Measurements from ENCODE around the gene UMODL1.

The UMODL1 gene

DNA sequence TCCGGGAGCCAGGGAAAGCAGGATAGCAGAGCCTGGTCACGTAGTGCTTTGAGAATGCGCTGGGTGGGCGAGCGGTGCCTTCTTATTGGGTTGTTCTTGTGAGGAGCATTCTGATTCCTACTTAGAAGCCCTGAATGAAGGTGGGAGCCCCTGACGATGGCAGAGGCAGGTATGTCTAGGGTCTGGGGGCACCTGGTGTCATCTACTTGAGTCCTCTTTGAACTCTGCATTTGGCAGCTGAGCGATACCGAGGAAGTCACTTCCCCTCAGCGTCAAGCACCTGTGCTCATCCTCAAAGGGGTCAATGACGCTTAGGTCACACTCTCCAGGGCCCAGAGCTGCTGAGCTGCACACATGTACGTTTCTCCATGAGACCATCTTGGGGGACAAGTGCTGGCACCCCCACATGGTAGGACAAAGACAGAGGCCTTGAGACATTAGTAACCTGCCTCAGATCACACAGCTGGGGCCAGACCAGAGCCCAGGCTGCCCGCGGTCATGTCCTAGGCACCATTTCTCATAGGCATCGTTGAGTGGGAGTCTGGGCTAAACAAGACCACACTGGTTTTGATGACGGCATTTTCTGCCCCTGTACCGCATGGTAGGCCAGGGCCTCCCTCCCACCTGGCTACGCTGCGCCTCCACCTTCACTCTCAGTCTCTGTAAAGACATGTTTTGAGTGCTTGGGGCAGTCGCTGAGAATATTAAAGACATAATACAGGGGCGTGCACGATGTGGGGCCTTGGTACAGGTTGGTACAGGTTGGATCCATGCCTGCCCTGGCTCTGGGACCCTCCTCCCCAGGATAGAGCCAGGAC lies 78.7 kb downstream of the UMODL1 start:
- no peak for DNase-seq (ENCODE audit: low read depth in 2 of 2)

DNA sequence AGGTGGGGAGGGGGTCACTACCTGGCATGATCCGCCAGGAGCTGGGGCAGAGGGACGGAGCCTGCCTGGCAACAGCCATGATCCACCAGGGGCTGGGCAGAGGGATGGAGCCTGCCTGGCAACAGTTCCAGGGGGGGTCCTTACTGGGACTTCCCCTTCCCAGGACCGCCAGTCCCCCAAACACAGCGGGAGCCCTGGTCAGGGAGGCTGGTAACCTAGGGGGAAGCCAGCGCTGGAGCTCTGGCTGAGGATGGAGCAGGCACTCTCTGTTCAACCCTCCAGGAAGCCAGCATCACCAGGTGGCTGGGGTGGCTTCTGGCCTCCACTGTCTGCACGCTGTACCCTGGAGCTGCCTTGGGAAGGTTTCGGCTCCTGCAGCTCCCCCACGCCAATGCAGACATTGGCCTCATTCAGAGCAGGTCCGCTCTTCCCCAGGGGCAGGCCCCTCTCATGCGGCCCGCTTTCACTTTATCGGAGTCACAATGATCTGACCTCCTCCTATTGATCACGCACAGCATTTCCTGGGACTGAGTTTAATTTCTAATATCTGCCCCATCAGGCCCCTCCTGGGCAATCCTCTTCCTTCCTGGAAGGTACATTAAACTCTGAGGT lies 79.5 kb downstream of the UMODL1 start:
- DNase-seq (ENCODE audit: low read depth in 2 of 2): no peak

DNA sequence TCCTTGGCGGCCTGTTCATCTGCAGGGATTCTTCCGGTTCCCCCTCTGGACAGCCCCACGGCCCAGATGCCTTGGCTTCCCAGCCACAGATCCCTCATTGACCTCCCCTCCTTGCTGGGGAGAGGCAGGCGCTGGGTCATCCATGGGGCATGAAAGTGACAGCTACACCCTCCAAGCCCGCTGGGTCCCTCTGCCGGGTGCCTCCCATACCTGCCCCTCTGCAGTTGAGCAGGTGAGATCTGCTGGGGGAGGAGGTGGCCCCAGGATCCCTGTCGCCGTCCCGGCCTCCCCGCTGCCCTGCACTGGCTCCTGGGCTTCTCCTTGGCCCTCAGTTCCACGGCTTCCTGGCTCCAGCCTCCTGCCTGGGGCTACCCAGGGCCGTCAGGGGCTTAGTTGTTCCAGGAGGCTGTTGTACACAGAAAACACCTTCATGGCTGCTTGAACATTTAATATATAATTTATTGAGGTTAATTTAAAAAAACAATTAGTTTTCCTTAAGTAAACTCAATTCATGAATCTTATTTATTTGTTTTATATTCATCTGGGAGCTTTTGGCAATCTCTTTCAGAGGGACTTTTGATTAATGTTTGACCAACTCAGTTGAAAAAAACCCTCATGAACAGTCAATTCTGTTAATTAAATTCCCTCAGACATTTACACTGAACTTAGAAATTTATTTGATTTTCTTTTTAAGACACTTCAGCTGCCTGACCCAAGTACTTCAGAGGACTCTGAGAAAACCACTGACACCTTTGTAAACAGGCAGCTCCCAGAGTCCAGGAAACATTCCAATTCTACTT lies 80.2 kb downstream of the UMODL1 start:
- no peak for DNase-seq (ENCODE audit: low read depth in 2 of 2)

DNA sequence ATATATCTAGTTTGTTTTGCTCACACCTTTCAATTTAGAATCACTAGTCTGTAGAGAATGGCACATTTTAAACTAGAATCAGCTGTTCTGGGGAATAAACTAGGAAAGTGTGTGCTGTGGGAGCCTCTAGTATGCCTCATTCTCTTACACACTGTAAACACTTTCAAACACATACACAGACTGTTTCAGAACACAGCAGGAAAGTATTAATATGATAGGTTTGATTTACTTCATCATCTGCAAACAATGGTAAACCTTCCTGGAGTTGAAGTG lies 80.8 kb downstream of the UMODL1 start:
- DNase-seq (ENCODE audit: low read depth in 2 of 2): no peak

DNA sequence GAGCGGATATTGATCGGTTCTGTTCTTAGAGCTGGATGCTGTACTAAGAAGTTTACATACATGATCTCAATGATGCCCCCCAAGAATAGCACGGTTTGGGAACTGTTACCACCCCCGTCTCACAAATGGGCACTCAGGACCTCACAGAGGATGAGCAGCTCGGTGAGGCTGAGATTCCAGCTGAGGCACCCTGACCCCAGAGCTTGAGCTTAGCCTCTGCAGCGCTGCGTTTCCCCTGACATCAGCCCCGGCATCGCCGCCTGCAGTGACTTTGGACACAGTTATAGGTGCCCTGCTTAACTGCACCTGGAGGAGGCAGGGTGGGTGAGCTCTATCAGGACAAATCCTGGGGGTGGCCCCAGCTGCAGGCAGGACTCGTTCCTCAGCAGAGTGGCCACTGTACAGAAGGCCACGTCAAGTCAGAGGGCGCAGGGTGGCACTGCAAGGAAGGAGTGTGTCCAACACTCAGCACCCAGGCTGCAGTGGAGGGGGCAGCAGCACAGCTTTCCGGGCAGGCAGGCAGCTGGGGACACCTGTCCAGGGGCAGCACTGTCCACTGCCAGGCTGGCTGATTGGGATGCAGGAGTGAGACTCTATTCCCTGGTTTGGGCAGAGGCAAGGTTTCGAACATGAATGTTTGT lies 82.0 kb downstream of the UMODL1 start:
- no peak for DNase-seq (ENCODE audit: low read depth in 2 of 2)

DNA sequence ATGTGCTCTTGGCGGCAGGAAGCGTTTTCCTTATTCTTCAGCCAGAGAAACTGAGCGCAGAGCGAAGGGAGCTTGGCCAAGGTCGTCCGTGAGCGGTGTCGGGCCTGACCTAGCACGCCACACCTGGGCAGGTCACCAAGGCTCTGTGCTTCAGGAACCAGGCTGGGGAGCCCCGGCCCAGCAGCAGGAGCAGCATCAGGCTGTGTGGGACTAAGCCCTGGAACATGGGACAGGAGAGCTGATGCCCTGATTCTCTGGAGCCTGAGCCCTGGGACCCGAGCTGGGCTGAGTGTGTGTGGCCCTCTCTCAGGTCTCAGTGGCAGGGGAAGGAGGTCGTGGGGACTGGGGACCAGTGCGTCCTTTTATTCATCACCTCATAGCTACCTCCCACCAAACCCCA lies 82.6 kb downstream of the UMODL1 start:
- no peak for DNase-seq (ENCODE audit: low read depth in 2 of 2)

DNA sequence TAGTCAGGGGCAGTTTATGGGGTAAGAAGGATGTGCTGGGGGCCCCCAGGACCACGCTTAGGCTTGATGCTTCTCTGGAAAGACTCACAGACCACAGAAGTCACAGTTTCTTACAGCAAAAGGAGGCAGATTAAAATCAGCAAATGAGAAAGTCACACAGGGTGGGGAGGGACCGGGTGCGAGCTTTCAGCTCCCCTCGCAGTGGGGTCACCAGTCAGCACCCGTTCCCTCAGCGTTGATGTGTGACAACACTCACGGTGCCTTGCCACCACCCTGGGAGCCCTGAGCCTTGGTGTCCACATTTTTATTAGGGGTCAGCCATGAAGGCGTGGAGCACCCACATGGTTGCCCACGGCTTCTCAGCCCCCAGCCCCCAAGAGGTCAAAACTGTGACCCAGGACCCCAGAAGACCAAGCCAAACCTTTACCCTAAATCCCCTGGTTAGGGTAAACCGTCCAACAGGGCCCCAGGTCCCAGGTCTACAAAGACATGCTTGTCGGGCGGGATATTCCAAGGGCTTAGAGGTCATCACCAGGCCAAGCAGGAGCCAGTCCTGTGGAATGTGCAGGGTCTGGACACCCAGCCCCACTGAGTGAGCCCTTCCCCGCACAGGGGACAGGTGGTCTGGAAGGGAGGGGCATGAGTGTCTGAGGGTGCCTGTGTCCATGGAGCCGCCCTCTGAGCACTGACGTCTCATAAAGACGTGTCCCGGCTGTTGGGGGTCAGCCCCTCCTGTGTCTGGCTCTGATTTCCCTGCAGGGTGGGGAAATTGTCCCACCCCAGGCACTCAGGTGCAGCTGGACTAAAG lies 83.3 kb downstream of the UMODL1 start:
- no peak for DNase-seq (ENCODE audit: low read depth in 2 of 2)

DNA sequence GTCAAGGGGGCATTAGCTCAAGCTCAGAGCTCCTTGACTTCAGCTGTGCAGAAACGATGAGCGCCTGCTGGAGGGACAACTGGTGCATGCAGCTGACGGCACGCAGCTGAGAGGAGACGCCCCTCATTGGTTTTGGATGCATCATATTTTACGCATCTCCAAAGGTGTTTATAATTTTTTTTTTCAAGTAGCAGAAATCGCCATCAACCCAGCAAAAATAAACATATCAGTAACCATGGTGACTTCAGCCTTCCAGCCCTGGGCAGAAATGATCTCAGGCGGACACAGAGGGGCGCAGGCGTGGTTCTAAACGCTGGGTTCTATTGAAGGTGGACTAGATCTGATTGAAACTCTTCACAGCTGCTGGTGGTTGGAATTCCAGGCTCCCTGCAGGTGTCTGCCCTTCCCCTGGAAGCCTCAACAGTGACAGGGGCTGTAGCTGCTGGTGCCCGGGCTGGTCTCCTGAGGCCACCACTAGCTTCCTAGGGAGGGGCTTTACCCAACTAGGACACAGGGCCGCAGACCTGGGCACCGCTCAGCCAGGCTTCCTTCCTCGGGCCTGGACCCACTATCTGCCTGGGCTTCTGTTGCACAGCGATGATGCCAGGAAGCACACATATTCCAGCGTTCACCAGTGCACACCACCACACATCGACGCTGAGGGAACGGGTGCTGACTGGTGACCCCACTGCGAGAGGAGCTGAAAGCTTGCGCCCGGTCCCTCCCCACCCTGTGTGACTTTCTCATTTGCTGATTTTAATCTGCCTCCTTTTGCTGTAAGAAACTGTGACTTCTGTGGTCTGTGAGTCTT lies 84.1 kb downstream of the UMODL1 start:
- no peak for DNase-seq (ENCODE audit: low read depth in 2 of 2)

DNA sequence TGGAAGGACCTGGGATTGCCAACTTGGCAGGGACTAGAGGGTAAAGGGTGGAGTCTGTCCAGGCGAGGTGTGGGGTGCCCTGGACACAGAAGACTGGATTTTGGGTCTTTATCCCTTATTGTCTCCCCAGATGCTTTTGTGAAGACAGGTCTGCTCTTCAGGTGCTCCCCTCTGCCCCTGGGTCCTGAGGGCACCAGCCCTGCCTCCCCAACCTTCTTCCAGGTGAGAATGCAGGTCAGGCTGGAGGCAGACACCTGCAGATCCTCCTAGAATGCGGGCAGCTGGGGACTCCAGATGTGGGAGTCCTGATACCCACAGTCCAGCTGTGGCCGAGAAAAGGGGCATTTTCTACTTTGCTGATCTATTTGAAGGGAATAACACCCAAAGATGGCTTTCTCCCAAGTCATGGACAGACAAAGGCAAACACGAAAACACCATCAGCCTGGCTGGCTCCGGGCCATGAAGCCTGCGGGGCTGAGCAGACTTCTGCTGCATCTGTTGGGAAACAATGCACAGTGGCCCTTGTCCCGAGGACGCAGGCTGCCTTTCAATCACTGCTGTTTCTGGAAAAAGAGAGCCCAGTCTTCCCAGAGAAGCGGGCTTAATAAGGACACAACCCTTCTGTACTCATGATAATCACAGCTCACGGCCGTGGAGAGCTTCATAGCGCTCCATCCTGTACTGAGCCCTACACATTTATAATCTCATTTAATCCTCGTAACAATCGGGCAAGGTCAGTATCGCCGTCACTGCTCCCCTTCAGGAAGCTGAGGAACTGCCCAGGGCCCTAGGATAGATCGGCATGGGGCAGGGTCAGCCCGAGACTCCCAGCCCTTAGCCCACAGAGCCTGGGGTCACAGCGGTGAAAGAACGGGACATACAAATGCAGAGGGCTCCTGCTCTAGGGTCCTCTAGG lies 85.8 kb downstream of the UMODL1 start:
- no peak for DNase-seq (ENCODE audit: low read depth in 2 of 2)

DNA sequence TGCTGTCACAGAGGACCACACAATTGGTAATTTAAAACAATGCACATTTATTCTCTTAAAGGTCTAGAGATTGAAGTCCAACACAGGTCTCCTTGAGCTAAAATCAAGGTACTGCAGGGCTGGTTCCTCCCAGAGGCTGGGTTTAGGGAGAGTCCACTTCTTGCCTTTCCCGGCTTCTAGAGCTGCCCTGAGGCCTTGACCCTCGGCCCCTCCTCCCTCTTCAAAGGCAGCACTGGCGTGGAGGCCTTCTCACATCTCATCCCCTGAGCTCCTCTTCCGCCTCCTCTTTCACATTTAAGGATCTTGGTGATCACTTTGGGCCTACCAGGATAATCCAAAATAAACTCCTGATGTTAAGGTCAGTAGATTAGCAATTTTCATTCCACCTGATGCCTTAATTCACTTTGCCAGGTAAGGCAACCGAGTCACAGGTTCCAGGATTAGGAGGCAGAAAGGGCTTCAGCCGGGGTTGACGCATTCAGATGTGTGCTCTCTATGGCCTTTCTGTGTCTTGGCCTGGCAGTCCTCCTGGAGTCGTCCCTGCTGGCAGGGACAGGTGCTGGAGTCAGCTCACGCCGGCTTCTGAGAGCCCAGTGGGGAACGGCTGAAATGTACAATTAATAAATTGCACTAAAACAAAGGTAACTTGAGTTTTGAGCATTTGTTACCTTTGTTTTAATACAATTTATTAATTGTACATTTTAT lies 86.6 kb downstream of the UMODL1 start:
- DNase-seq (ENCODE audit: low read depth in 2 of 2): no peak

DNA sequence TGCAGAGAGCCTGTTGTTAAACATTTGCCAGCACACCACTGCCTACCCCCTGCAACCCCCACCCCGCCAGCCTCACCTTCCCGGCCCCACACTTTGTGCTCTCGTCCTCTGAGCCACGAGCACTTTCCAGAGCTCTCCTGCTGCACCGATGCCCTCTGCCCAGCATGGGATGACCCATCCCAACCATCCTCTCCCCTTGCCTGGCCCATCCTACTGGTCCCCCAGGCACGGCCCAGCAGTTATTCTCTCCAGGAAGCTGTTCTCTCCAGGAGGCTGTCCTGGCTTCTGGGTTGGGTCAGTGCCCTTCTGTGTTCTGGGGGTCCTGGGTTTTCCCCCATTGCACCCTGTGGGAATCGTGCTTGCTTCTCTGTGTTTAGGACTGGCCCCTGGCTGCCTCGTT lies 87.7 kb downstream of the UMODL1 start:
- DNase-seq (ENCODE audit: low read depth in 2 of 2): no peak

DNA sequence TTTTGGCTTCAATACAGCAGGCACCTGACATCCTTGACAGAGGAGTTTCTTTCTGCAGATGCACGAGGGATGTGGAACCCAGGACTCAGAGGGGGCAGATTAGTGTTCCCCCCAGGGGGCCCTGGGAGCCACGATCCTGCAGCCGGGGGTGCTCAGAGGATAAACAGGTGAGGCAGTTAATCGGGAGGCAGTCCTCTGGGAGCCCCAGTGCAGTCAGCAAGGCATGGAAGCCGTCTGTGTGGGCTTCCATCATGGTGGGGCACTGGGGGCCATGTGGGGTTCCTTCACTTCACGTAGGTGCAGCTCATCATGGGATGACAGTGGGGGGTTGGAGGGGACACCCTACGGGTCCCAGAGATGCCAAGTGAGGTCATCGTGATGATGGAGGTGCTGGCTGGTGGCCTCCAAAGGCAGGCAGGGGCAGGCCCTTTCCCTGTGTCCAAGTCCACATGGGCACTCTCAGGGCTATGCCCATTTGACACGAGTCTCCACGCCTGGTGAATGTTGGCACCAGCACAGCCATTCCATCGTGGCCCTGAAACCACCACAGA lies 88.5 kb downstream of the UMODL1 start:
- no peak for DNase-seq (ENCODE audit: low read depth in 2 of 2)

DNA sequence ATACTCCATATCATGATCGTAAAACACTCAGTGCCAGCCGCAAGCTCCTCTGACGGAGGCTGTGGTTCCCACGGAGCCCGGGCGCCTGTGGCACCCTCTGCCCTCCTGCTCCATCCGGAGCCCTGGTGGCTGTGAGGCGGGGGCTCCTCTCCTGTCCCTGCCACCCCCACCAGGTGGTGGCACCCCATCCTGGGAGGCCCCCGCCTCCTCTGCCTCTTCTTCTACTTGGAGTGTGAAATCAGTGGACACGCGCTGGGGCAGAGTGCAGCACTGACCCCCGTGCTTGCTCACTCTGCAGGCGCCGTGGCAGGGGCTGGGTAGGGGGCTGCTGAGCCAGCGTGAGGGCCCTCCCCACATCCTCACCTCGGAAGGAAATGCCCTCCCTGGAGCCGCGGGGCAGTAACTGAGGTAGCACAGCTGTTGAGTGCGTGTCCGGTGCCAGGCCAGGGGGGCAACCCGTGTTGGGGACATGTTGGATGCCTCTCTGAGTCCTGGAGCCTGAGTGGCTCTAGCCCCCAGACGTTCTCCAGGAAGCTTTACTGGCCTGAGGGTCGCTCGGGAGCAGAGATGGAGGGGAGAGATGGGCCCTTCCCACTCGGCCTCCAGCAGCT lies 89.1 kb downstream of the UMODL1 start:
- no peak for DNase-seq (ENCODE audit: low read depth in 2 of 2)

DNA sequence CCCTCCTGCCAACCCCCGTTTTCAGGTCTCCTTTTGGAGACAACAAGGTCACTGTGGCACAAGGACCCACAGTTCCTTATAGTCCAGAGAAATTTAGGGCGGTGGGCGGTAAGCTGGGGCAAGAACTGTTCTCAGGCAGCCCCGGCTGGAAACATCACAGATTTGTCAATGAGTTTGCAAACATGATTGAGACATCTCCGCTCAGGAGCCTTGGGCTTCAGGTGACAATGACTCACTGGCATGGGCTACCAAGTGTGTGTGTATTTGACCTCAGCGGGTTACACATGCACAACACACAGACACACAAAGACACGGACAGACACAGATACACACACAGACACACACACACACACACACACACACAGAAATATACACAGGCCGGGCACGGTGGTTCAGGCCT lies 89.6 kb downstream of the UMODL1 start:
- no peak for DNase-seq (ENCODE audit: low read depth in 2 of 2)

DNA sequence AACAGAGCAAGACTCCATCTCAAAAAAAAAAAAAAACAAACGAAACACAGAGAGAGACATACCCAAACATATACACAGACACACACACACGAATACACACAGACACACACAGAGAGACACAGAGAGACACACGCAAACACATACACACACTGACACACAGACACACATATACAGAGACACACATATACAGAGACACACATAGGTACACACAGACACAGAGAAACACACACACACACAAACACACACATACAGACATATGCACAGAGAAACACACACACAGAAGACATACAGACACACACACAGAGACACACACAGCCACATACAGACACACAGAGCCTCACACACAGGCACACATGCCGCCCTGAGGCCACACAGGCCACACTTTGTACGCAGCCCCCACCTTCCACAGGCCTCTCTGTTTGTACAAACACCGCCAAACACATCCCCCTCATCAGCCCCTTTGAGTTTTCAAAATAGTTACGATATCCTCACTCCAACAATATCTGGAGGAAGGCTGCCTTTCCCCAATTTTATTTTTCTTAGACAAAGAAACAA lies 90.4 kb downstream of the UMODL1 start:
- DNase-seq (ENCODE audit: low read depth in 2 of 2): no peak

DNA sequence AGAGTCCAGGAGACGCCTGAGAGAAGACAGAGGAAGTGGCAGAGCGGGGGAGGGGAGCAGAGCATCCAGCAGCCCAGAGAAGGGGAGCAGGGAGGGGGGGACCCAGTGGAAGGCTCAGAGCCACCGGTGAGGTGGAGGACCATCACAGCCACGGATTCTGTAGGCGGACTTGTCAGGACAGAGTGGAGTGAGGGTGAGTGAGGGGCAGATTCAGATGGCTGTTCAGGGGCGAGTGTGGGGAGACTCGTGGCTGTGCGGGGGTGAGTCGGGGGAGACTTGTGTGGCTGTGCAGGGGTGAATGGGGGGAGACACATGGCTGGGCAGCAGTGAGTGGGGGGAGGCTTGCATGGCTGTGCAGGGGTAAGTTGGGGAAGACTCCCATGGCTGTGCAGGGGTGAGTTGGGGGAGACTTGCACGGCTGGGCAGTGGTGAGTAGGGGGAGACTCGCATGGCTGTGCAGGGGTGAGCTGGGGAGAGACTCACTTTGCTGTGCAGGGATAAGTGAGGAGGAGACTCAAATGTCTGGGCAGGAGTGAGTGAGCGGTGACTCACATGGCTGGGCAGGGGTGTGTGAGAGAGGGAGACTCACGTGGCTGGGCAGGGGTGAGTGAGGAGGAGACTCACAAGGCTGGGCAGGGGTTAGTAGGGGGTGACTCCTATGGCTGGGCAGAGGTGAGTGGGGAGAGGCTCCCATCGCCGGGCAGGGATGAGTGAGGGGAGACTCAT lies 91.0 kb downstream of the UMODL1 start:
- no peak for DNase-seq (ENCODE audit: low read depth in 2 of 2)

DNA sequence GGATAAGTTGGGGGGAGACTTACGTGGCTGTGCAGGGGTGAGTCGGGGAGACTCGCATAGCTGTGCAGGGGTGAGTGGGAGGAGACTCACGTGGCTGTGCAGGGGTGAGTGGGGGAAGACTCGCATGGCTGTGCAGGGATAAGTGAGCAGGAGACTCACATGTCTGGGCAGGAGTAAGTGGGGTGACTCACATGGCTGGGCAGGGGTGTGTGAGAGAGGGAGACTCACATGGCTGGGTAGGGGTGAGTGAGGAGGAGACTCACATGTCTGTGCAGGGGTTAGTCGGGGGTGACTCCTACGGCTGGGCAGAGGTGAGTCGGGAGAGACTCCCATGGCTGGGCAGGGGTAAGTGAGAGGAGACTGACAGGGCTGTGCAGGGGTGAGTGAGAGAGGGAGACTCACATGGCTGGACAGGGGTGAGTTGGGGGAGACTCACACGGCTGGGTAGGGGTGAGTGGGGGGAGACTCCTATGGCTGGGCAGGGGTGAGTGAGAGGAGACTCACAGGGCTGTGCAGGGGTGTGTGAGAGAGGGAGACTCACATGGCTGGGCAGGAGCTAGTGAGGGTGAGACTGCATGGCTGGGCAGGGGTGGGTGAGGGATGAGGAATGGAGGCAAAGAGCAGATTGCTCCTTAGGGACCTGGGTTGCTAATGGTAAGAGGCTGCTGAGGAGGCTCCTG lies 91.9 kb downstream of the UMODL1 start:
- no peak for DNase-seq (ENCODE audit: low read depth in 2 of 2)

All from stimulated activated CD8-positive, alpha-beta memory T cell treated with anti-CD3 and anti-CD28 coated beads, Interleukin-7, amount 100 ng/mL, for 1 hour (primary cell).